DMS53 treated with DMSO at 0.1 percent for 48 hours (cell line): ENCODE results near the gene NR2F1.

ENCODE experiments used
- DNase-seq: peaks from one replicate; lab custom pipeline; 2025; ENCODE audit not compliant: unreplicated experiment; lab: John Stamatoyannopoulos, UW

The NR2F1 gene

DNA sequence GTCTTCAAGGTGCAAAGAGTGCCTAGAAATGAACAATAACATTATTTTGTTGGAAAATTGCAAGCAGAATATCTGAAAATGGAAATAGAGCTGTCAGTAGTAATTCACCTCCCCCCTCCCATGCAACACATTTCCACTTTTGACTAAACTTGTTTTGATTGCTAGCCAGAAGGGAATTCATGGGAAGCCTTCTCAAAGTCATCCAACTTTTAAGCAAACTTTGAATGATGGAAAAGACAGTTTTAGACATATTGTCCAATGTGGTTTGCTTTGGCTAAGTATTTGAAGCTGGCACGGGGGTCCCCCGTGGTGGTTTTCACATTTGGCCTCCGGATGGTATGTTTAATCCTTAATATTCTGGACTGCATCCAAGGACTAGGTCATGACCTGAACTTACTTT lies 7.5 kb downstream of the NR2F1 start:
- no peak for DNase-seq

DNA sequence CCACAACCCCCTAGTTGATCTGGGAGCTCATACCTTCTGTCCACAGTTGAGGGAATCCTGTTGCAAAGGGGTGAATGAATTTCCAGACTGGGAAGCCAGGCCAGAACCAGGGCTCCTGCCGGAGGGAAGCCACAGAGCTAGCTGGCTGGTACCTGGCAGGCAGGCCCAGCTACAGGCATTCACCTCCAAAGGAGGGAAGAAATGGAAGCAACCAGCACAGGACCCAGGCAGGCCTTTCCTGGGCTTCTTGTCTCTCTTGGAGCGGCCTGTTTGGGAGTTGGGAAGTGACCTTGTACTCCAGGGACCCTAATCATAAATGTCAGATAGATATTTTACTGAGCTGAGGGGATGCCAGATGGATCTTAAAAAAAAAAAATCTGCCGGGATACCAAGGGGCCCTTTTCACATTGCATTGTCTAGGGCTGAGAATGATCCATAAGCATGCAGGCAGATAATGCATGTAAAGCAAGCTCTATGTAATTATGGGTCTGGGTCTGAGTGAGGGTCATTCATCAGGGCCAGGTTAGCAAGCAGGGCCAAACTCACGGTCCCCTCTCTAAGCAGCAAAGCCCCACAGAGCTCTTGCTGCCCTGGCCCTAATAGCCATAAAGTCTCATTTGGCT lies 8.4 kb downstream of the NR2F1 start:
- no peak for DNase-seq

DNA sequence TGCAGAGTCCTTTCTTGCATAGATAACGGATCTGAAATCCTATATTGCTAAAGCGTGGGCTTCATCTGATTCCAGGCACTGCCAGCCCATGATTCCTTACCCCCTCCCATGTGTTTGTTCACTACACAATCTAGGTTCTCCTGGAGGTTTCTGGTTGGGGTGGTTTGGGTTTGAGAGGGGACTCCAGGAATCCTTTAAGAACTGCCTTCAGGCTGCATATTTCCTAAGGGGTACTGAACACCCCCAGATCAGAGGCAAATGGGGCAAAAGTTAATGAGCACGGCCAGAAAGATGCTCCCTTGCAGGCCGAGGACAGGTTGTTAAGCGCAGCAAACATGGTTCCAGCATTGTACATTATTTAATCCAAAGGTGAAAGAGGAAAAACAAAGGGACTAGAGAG lies 9.9 kb downstream of the NR2F1 start:
- DNase-seq, result no peak

DNA sequence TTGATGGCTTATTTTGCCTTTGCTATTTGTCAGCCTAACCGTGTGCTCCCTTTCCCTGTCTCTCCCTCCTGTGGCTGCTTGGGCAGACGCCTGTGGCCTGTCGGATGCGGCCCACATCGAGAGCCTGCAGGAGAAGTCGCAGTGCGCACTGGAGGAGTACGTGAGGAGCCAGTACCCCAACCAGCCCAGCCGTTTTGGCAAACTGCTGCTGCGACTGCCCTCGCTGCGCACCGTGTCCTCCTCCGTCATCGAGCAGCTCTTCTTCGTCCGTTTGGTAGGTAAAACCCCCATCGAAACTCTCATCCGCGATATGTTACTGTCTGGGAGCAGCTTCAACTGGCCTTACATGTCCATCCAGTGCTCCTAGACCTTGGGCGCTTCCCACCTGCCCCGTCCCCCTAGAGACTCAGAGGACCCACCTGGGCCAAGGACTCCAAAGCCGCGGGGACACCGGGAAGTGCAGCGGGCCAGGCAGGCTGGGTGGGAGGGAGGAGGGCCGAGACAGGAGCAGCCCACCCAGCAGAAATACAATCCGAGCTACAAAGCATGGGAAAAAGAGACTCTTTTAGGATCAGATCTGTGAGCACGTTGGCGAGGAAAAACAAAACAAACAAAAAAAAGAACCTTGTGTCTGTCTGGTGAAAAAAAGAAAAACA lies 10.6 kb downstream of the NR2F1 start:
- DNase-seq, result no peak

DNA sequence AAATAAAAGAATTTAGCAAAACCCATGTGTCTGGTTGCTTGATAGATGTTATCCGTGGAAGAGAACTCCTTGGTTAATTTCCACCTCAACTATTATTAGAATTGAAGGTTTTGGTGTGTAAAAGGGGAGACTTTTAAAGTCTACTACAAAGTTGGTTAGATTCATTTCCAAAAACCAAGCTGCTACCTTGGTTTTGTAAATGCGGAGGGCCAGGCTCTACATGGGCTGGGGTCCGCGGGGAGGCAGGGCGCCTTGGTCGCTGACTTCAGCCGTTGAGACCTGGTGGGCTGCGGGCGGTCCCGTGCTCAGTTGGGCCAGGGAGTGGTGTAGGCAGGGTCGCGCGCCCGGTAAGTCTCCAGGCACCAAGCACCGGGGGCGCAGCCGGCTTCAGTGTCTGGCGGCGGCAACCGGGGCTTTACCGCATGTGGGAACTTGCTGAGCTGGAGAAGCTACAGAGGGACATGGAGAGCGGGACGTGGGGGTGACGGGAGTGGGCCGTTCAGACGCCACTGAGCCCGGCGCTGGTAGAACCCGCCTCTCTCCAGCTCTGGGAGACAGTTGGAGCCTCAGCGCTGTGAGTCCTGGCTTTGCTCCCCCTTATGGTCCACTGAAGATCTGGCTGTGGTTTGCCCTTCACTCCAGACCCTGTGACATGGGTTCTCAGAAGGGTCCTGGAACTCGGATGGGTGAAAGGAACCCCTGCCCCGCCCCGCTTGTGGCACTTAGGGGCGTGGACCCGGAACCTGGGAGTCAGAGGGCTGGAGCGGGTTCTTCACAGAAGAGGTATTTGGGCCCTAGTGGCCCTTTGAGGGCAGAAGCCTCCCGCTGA lies 11.8 kb downstream of the NR2F1 start:
- no peak for DNase-seq

- no peak for DNase-seq
Observed at GRCh38 chr5:93595420-93596147, 12.6 kb downstream of the NR2F1 start.

DNA sequence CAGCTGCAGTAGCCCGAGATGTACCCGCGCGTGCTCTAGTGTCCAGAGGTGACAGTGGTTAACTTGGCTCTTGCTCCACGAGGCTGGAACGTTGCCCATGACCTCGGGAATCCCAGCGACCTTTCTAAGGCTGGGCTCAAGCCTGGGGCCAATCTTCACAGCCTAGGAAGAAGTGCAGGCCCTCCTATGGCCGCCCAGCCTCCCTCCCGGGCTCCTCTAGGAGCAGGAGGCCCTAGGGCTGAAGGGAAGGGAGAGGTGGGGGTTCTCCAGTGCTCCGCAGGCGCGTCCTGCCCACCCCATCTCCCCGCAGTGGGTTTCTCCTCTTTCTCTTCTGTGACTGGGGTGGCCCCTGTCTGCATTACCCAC lies 13.3 kb downstream of the NR2F1 start:
- no peak for DNase-seq

- DNase-seq, result no peak
Observed at GRCh38 chr5:93596676-93597490, 13.9 kb downstream of the NR2F1 start.

DNA sequence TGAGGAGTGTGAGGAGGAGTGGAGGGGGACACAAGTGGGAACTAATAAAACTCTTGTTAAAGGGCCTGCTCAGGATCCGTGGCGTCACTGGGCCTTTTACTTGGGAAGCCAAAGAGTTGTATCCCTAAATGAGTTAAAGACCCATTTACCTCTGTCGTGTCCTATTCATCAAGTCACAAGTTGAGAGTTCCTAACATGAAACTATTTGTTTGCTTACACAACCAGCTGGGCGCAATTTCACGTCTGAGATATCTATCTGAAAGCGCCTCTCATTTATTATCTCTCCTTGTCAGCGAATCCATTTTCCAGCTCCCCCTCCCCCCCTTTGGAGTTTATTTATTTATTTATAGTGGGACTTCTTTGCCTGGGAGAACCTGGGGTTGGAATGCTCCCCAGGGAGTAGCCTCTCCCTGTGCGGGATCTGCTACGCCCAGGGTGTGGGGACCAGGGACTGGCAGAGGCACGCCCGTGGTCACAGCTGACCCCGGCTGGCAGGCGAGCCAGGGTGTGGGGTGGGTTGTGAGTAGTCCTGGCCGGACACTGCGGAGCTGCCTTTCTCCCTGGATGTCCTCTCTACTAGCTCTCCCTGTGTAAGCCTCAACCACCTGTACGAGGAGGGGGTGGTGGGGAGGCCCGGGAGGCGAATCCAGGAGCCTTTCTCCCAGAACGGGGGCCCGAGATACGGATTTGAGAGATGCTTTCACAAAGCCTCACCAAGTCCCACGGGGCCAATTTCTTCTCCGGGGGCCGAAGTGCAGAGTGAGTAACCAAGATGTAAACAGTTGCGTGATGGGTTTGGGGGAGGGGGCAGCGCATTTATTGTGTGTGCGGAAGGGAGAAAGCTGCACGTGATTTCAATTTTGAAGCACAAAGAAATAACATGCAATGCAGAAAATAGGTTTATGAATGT lies 15.3 kb downstream of the NR2F1 start:
- no peak for DNase-seq

DNA sequence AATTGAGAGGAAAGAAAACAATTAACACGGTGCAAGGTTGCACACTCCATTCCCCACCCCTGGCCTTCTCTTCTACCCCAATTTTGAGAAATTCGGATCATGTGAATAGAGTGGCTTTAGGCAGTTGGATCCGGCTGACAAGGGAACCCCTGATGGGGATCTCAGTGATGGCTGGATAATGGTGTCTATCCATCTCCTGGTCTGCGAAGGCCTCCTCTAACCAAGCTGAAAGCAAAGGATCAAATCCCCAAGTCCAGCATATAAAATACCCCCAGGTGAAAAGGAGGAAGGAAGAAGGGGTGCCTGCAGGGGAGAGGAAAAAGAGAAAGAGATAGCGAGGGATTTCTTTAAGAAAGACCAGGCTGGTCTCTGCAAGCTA lies 16.0 kb downstream of the NR2F1 start:
- no peak for DNase-seq

DNA sequence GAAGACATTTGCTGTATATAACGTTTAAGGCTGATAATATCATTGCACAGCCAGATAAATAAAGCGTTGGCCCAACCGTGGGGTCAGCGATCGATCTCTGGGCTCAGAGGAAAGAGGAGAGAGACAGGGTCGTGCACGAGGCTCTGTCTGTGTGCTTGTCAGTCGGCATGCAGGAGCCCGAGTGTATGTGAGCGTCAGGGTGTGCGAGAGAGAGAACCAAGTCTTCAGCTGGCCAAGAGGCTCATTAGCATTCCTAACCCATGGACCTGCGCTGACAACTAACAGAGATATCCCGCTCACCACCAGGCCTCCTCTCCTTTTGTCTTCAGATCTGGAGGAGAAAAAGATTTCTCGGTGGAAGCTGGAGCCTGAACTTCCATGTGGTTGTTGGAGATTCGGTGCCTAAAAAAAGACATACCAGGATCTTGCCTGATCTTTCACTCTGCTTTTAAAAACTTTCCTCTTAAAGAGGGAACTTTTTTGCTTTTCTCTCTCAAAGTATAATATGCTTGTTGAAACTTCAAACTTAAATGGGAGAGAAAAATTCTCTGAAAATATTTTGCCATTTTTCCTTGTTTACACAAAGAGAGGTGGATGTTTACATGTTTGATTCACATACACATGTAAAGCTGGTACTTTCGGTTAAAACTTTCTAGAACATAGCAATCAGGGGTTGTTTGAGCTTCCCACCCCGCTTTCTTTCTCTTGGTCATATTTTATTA lies 16.5 kb downstream of the NR2F1 start:
- no peak for DNase-seq

- no peak for DNase-seq
Observed at GRCh38 chr5:93600409-93601070, 17.5 kb downstream of the NR2F1 start.

- DNase-seq, result no peak
Observed at GRCh38 chr5:93601071-93601801, 18.2 kb downstream of the NR2F1 start.

- no peak for DNase-seq
Observed at GRCh38 chr5:93601802-93602155, 18.8 kb downstream of the NR2F1 start.

DNA sequence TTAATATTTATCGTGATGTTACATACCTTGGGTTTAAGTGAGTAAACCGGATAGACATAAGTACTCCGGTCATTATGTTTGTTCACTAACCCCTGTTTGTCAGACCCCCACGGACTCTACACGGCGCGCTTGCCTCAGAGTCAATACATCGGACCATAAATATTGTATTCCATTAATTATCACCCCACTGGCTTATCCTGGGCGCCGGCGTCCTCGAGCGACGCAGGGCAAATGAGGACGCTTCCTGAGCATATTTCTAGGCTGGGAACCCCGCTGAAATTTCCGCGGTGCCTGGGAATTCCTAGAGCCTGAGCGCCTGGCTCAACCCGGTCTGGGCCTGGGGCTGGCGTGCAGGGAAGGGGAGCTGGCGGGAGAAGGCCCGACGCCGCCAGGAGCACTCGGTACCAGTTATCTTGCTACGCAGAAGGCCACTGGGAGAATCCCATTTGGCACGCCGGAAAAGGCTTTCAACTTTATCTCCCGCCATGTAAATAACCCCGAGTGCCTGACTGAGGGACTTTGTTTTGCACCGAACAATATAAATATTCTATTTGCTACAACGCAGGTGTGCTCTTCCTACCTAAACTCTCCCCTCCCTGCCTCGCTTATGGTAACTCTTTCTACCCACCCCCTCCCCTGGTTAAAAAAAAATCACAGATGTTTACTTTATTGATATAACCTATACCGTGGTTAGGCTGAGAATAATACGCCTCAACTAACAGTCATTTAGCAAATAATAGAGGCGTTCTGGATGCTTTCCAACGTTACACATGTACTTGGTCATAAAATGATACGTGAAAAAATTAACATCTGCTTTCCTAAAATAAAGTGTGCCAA lies 19.4 kb downstream of the NR2F1 start:
- no peak for DNase-seq

GRCh38 chr5:93603078-93603792 lies 20.2 kb downstream of the NR2F1 start:
- DNase-seq, result no peak
